GM12875 (cell line): Measurements from ENCODE around the gene HAL.
"Not testable (repeated sequence)": the region's sequence is repeated elsewhere in the genome, so short reads cannot be mapped to it uniquely, and the experiment has no call there.

ENCODE experiments used
- H3K4me3 ChIP-seq: one replicate; pipeline ENCODE4 v1.5.1; 2011; ENCODE audit warnings: low read depth, low read length, control low read depth
- TF ChIP-seq, protein P1 (sequence below): IDR thresholded peaks from 2 replicates; pipeline ENCODE4 v1.5.1; 2011; ENCODE audit warnings: low read depth, mild to moderate bottlenecking, control low read depth, inconsistent platforms, low read length, moderate library complexity, borderline replicate concordance; ENCODE audit not compliant: insufficient read depth

HAL gene

DNA sequence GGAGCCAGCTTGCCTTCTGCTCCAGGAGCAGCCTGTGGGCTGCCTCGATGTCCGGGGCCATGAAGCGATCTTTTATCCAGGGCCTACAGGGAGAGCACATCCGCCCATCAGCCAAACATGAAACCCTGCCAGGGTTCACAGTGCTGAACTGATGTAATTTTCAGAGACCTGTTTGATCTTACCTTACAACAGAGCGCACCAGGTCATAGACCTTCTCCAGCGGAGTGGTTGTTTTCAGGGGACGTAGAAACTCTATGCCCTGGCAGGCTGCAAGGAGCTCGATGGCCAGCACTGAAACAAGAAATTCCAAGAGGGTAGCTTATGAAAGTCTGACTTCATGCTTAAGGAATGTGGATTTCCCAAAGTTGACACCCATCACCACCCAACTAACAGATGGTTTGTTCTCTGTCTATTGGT, 19.7 kb downstream of the HAL start:
- no peak overlapping the region for H3K4me3 ChIP-seq
- TF ChIP-seq, protein P1, sequence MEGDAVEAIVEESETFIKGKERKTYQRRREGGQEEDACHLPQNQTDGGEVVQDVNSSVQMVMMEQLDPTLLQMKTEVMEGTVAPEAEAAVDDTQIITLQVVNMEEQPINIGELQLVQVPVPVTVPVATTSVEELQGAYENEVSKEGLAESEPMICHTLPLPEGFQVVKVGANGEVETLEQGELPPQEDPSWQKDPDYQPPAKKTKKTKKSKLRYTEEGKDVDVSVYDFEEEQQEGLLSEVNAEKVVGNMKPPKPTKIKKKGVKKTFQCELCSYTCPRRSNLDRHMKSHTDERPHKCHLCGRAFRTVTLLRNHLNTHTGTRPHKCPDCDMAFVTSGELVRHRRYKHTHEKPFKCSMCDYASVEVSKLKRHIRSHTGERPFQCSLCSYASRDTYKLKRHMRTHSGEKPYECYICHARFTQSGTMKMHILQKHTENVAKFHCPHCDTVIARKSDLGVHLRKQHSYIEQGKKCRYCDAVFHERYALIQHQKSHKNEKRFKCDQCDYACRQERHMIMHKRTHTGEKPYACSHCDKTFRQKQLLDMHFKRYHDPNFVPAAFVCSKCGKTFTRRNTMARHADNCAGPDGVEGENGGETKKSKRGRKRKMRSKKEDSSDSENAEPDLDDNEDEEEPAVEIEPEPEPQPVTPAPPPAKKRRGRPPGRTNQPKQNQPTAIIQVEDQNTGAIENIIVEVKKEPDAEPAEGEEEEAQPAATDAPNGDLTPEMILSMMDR, result no peak

DNA sequence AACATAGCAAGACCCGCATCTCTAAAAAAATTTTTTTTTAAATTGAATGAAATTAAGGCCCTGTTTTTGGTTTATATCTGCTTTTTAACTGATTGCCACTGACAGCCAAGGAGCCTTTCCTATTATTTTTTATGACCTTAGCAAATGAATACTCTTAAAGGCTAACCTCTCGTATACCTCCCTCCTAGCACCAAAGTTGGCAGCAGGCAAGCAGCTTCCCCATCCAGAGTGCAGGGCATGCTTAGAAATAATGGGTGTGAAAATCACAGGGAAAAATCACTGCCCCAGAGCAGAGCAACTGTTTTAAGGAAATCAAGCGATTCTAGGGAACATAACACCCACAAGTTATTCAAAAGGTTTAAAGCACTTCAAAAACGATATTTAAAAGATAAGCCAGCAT, 20.7 kb downstream of the HAL start:
- TF ChIP-seq, protein P1, result no peak

DNA sequence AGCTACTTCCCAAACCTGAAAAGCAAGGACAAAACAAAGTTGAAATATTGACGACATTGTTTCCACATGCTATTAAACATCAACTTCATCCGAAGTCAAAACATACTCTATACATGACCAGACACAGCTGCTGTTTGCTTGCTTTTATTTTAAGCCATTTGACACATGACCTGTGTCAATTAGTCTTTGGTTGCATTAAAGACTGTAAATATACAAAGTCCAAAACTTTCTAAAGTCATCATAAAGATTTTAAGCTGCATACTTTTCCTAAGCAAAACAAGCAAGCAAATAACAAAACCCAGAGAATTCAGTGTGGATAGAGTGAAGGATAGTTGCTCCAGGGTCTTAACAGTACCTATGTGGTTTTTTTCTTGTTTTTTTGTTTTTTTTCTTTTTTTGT, 21.8 kb downstream of the HAL start:
- TF ChIP-seq, protein P1, result no peak
- no peak overlapping the region for H3K4me3 ChIP-seq

More for the DNA sequence above, 20.7 kb downstream of the HAL start:
- no peak overlapping the region for H3K4me3 ChIP-seq

- H3K4me3 ChIP-seq, result no peak overlapping the region
- TF ChIP-seq, protein P1, result no peak
Measured at GRCh38 chr12:95972832-95973456, 23.2 kb downstream of the HAL start.

- no peak overlapping the region for H3K4me3 ChIP-seq
- TF ChIP-seq, protein P1, result no peak
Measured at GRCh38 chr12:95970905-95971304, 25.2 kb downstream of the HAL start.

- H3K4me3 ChIP-seq, result not testable (repeated sequence)
Measured at GRCh38 chr12:95969116-95969515, 27.0 kb downstream of the HAL start.

- no peak overlapping the region for H3K4me3 ChIP-seq
- TF ChIP-seq, protein P1, result no peak
Measured at GRCh38 chr12:95967301-95967700, 28.8 kb downstream of the HAL start.
